AG10803 (cell line): Measurements from ENCODE around the gene IL1RAP.
"Not testable (repeated sequence)": the region's sequence is repeated elsewhere in the genome, so short reads cannot be mapped to it uniquely, and the experiment has no call there.

ENCODE experiments used
- DNase-seq: peaks from one replicate; pipeline ENCODE4 v3.0.0; 2010; ENCODE audit warnings: low read depth
- H3K4me3 ChIP-seq: 2 replicates; pipeline ENCODE4 v1.5.1; 2011; ENCODE audit warnings: mild to moderate bottlenecking, low read length, control low read depth
- CTCF ChIP-seq: conservative IDR thresholded peaks from 2 replicates; pipeline ENCODE4 v1.5.1; 2011; ENCODE audit warnings: mild to moderate bottlenecking, low read length, control low read depth, inconsistent platforms

Gene IL1RAP

GRCh38 chr3:190676481-190676880, 162.6 kb downstream of the IL1RAP start:
- H3K4me3 ChIP-seq = no peak overlapping the region
- TF ChIP-seq CTCF = no peak
- no peak for DNase-seq

DNA sequence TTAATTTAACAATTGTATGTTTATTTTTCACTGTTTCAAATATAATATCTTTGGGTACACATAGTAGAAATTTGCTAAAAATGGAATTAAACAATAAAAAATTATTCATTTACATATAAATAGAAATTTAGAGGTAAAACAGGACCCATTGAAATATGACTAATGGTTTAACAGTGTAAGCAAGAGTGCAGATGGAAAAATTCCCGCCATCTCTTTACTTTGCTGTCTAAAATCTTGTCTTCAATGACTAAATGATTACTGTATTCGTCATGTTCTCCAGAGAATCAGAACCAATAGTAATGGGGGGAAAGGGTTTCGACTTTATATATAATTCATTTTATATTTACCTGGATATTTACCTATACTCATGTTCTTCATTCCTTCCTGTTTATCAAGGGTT, 163.1 kb downstream of the IL1RAP start:
- H3K4me3 ChIP-seq = no peak overlapping the region
- no peak for TF ChIP-seq CTCF
- DNase-seq = no peak

DNA sequence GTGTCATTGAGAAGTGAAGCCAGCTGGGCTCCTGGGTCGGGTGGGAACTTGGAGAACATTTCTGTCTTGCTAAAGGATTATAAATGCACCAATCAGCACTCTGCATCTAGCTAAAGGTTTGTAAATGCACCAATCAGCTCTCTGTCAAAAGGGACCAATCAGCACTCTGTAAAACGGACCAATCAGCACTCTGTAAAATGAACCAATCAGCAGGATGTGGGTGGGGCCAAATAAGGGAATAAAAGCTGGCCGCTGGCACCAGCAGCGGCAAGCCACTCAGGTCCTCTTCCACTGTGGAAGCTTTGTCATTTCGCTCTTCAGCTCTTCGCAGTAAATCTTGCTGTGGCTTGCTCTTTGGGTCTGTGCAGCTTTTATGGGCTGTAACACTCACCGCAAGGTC, 164.0 kb downstream of the IL1RAP start:
- DNase-seq = not testable (repeated sequence)

GRCh38 chr3:190680691-190681090, 166.8 kb downstream of the IL1RAP start:
- no peak for TF ChIP-seq CTCF
- no peak overlapping the region for H3K4me3 ChIP-seq
- no peak for DNase-seq

More for the DNA sequence above, 164.0 kb downstream of the IL1RAP start:
- H3K4me3 ChIP-seq = not testable (repeated sequence)

DNA sequence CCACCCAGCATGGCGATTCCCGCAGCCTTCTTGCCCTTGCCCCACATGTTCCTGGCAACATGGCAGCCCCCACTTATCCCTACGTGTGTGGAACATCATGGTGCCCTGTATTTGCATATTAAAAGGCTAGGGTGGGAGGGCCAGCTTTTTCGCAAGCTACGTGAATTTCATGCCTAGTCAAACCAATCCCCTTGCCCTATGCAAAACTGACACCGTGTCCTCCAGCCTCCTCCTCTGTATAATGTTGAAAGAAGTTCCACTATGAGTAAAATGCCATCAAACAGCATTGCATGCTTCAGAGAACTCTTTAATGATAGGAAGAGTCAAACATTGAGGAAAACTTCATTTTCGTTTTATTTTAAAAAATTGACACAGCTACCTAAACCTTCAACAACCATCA, 170.9 kb downstream of the IL1RAP start:
- no peak for TF ChIP-seq CTCF
- no peak overlapping the region for H3K4me3 ChIP-seq
- DNase-seq = no peak

GRCh38 chr3:190686011-190686410, 172.1 kb downstream of the IL1RAP start:
- H3K4me3 ChIP-seq = no peak overlapping the region
- no peak for TF ChIP-seq CTCF
- DNase-seq = no peak

GRCh38 chr3:190690246-190690645, 176.4 kb downstream of the IL1RAP start:
- no peak for DNase-seq
- no peak for TF ChIP-seq CTCF
- no peak overlapping the region for H3K4me3 ChIP-seq

DNA sequence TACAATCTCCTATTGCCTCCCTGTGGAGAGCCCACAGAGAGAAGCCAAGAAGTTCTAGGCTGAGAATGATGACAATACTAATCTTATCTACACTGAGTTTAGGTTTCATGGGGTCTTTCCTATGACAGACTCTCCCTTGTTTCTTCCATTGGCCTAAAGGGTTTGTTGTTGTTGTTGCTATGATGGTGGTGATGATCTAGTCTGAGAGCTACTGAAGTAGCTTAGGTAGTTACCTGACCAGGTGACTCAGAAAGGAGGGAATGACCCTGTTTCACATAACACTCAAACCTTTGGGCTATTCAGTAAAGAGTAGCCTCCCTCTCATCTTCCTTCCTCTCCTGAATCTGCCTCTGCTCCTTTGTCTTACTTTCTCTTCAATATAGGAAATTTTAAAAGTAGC, 178.4 kb downstream of the IL1RAP start:
- TF ChIP-seq CTCF = no peak
- no peak overlapping the region for H3K4me3 ChIP-seq
- DNase-seq = no peak
